Inflammatory macrophage (primary cell): Measurements from ENCODE around the gene GRWD1.
A peak's percentile ranks its signal among the peaks of the same experiment; 100 is the strongest.

Source experiments
- DNase-seq, 2 donors: peaks; one replicate each; pipeline ENCODE4 v3.0.0-alpha.2; 2020 to 2022

Gene GRWD1

DNA sequence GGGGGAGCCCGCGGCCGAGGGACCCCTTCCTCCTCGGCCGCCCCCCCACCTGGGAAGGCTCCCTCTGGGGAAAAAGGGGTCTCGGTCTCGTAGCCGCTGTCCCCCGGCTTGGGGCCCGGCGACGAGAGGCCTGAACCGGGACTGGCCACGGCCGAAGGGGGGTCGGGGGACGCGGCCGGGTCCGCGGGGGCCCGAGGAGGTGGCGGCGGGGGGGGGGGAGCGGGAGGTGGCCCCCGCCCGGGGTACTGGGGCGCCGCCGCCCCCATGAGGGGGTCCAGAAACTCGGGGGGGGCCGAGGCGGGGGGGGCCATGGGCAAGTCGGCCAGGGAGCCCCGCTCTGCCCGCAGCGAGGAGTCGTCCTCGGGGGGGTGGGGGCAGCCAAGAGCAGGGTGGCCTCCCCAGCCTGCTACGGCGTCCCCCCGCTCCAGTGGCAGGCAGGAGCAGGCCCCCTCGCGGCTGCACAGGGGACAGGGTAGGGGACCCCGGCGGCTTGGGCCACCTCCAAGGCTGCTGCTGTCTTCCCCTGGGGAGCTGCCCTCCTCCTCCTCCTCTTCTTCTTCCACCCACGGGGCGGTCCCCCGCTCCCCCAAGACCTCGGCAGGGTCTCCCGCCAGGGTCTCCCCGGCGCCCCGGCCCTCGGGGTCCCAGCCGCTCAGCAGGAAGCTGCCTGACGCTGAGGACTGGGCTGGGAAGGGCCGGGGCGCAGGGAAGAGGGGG is 53.0 kb downstream of the GRWD1 start:
- DNase-seq: no peak

GRCh38 chr19:48499316-48500090 is 53.7 kb downstream of the GRWD1 start:
- DNase-seq: no peak

GRCh38 chr19:48500830-48501493 is 55.2 kb downstream of the GRWD1 start:
- DNase-seq: no peak

DNA sequence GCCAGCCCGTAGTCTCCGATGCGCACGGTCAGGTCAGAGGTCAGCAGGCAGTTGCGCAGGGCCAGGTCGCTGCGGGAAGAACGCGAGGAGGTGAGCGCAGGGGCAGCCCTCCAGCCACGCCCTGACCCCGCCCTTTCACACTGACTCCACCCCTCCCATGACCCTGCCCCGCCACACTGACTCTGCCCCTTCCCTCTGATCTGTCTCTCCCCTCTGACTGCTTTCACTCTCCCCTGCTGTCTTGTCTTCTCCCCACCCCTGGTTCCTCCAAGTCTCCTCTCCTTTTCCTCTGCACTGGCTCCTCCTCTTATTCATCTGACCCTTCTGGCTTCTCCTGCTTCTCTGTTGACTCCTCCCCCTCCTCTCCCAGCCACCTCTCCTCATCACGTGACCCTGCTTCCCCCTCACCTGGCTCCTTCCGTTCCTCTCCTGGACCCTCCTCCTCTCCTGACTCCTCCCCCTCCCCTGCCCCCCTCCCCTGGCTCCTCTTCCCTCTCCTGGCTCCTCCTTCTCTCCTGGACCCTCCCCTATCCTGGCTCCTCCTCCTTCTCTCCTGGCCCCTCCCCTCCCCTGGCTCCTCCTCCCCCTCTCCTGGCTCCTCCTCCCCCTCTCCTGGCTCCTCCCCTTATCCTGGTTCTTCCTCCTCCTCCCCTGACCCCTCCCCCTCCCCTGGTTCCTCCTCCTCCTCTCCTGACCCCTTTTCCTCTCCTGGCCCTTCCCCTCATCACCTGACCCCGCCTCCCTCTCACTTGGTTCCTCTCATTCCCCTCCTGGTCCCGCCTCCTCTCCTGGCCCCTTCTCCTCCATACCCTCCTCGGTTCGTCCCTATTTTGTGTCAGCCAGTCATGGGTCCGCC is 55.9 kb downstream of the GRWD1 start:
- DNase-seq: peak; percentile 61 to 70

- DNase-seq: no peak
These were observed 56.7 kb downstream of the GRWD1 start for GRCh38 chr19:48502350-48503018.

GRCh38 chr19:48506138-48506733 is 60.5 kb downstream of the GRWD1 start:
- peak; percentile 55 to 68 for DNase-seq
